K562 (cell line): ENCODE results near the gene ABHD10. TPM values are rescaled to one million over a fixed set of nuclear protein-coding genes. Genes with fewer than 3 reads are reported as not detected.

ENCODE experiments used
- ATAC-seq: fragments of 200-7000 bp; cut with Tn5 transposase; 3 replicates; pipeline ENCODE4 v1.9.1; 2020; ENCODE audit warnings: moderate library complexity
- BruUV-seq: library from RNA; stranded (reverse); fragments of 400-500 nt; replicated peaks from 2 replicates; lab custom pipeline; 2021; lab: Mats Ljungman, UMichigan
- CTCF ChIA-PET: fragments of 300-600 bp; formaldehyde crosslinking; extraction: SDS; loops from one replicate; lab custom pipeline; 2021; ENCODE audit warnings: low intra/inter-chr PET ratio; lab: Yijun Ruan, JAX
- POLR2A ChIA-PET: fragments of 300-600, 350-650 bp; sonication (Branson Sonifier 250); formaldehyde crosslinking; extraction: SDS; loops from one replicate; lab custom pipeline; 2021; ENCODE audit warnings: antibody characterized with exemption, inconsistent platforms; lab: Yijun Ruan, JAX
- DNase-seq, 4 experiments: peaks; one replicate each; pipeline versions ENCODE4 v3.0.0 to v3.0.0-alpha.2; 2011 to 2018; ENCODE audit warnings: low spot score in 3 of 4, mixed read lengths in 3 of 4; ENCODE audit errors: extremely low read depth in 1 of 4
- FAIRE-seq: peaks from 2 replicates; lab custom pipeline; 2011; peaks lifted over from hg19 to GRCh38; lab: Jason Lieb, UNC
- H2AFZ ChIP-seq: 2 replicates; pipeline ENCODE4 v1.6.0; 2011; ENCODE audit warnings: low read depth, low read length, control low read depth, inconsistent platforms
- H3K27ac ChIP-seq: fragments of 200-600 bp; 3 replicates; pipeline ENCODE4 v1.8.0; 2011; ENCODE audit warnings: low read depth, mild to moderate bottlenecking, control low read depth, inconsistent platforms, low read length, moderate library complexity, mixed read lengths; ENCODE audit errors: extremely low read depth
- H3K27me3 ChIP-seq, 2 experiments: fragments of 300-600 bp in 1 of 2; 2 replicates in 1 of 2; 3 replicates in 1 of 2; pipeline versions ENCODE4 v1.6.0 to v1.8.0; 2011; ENCODE audit warnings: inconsistent platforms in 2 of 2, low read length in 2 of 2, mild to moderate bottlenecking in 1 of 2, mixed read lengths in 1 of 2, moderate library complexity in 1 of 2; ENCODE audit not compliant: control insufficient read depth in 2 of 2, insufficient read depth in 2 of 2
- H3K36me3 ChIP-seq: fragments of 300-600 bp; 3 replicates; pipeline ENCODE4 v1.8.0; 2011; ENCODE audit warnings: mild to moderate bottlenecking, low read length, inconsistent platforms; ENCODE audit not compliant: control insufficient read depth, insufficient read depth
- H3K4me1 ChIP-seq, 2 experiments: fragments of 200-600 bp in 1 of 2; replicated peaks in 1 of 2; 2 replicates in 1 of 2; 3 replicates in 1 of 2; pipeline versions ENCODE4 v1.5.1 to v1.8.0; 2011; ENCODE audit warnings: inconsistent platforms in 2 of 2, low read length in 2 of 2, mild to moderate bottlenecking in 1 of 2, mixed read lengths in 1 of 2, moderate library complexity in 1 of 2; ENCODE audit not compliant: control insufficient read depth in 2 of 2, insufficient read depth in 2 of 2
- H3K4me2 ChIP-seq: 2 replicates; pipeline ENCODE4 v1.6.1; 2011; ENCODE audit warnings: low read length, control low read depth, inconsistent platforms, mixed read lengths; ENCODE audit not compliant: insufficient read depth
- H3K4me3 ChIP-seq: fragments of 200-600 bp; sonication (generic), shearing (Covaris generic); 2 replicates; pipeline ENCODE4 v1.5.1; 2016; ENCODE audit warnings: control low read depth, inconsistent platforms
- H3K79me2 ChIP-seq: fragments of 200-600 bp; 3 replicates; pipeline ENCODE4 v1.8.0; 2011; ENCODE audit warnings: low read length, inconsistent platforms; ENCODE audit not compliant: control insufficient read depth, insufficient read depth
- H3K9ac ChIP-seq, 2 experiments: 2 replicates each; pipeline versions ENCODE4 v1.6.0 to v1.6.1; 2011; ENCODE audit warnings: low read depth in 2 of 2, low read length in 2 of 2, control low read depth in 1 of 2, inconsistent platforms in 1 of 2, mild to moderate bottlenecking in 1 of 2, mixed read lengths in 1 of 2; ENCODE audit not compliant: insufficient read depth in 1 of 2
- H3K9me1 ChIP-seq: one replicate; pipeline ENCODE4 v1.6.0; 2011; ENCODE audit warnings: inconsistent platforms, mild to moderate bottlenecking, low read length, moderate library complexity; ENCODE audit not compliant: control insufficient read depth, insufficient read depth
- H3K9me3 ChIP-seq: replicated peaks from 2 replicates; pipeline ENCODE4 v1.5.1; 2011; ENCODE audit warnings: low read depth, low read length, inconsistent platforms; ENCODE audit not compliant: control insufficient read depth, insufficient read depth
- H4K20me1 ChIP-seq: replicated peaks from 2 replicates; pipeline ENCODE4 v1.6.1; 2011; ENCODE audit warnings: low read length, inconsistent platforms, mixed read lengths; ENCODE audit not compliant: control insufficient read depth, insufficient read depth
- GATAD2A ChIP-seq: fragments of 450-650 bp; IDR thresholded peaks from 2 replicates; pipeline ENCODE4 v1.6.1; 2017
- HCFC1 ChIP-seq: IDR thresholded peaks from 2 replicates; pipeline ENCODE4 v1.6.1; 2012; ENCODE audit warnings: low read depth, low read length, improper control_type of control experiment
- PURB ChIP-seq: sonication (generic); formaldehyde crosslinking; IDR thresholded peaks from 2 replicates; pipeline ENCODE4 v1.9.0; 2021; ENCODE audit warnings: low read depth, mild to moderate bottlenecking, missing genetic modification reagents
- in situ Hi-C: fragments of 300-500 bp; cut with MboI; formaldehyde crosslinking; loops from 4 replicates; pipeline ENCODE4 v1.15.0; 2018; ENCODE audit warnings: inconsistent platforms, mixed read lengths
- intact Hi-C: fragments of 100-400 bp; cut with micrococcal nuclease; formaldehyde crosslinking; loops from 2 replicates; pipeline ENCODE4 v1.14.2; 2022
- polyA plus RNA-seq, 8 experiments: library from polyadenylated mRNA; depleted of rRNA in 4 of 8; stranded (reverse) in 5 of 8; unstranded in 3 of 8; fragments of >200 nt; fragmentation: Nextera tagmentation in 2 of 8; fragmentation: Illumina TruSeq in 1 of 8; extraction: Ambion mirVana in 2 of 8; extraction: Trizol in 1 of 8; gene quantifications; 2 replicates each; pipeline versions ENCODE4 v1.2.1 to v1.2.3, GENCODE V29; 2011 to 2014; ENCODE audit warnings: inconsistent platforms in 1 of 8, missing spikeins in 1 of 8
- total RNA-seq, 7 experiments: library from RNA; depleted of rRNA in 6 of 7; stranded (reverse); fragments of >200 nt in 6 of 7; fragmentation: Illumina TruSeq in 2 of 7; extraction: Trizol in 2 of 7; gene quantifications; 2 replicates each; pipeline versions ENCODE4 v1.2.1 to v1.2.3, GENCODE V29; 2011 to 2021; ENCODE audit warnings: low replicate concordance in 1 of 7
- TF ChIP-seq, protein P1 (sequence below): fragments of 450-650 bp; IDR thresholded peaks from 2 replicates; pipeline ENCODE4 v1.7.0; 2016; ENCODE audit warnings: borderline replicate concordance
- TF ChIP-seq, protein P2 (sequence below), 2 experiments: fragments of 450-650 bp in 1 of 2; sonication (generic) in 1 of 2; formaldehyde crosslinking in 1 of 2; IDR thresholded peaks in 1 of 2; conservative IDR thresholded peaks in 1 of 2; 2 replicates each; pipeline versions ENCODE4 v1.6.1 to v1.8.1; 2016 to 2023; ENCODE audit warnings: mild to moderate bottlenecking in 2 of 2, moderate library complexity in 2 of 2, inconsistent platforms in 1 of 2, missing genetic modification reagents in 1 of 2

ABHD10 gene
- total and polyA plus RNA-seq, 9 of the 15 experiments (the other 6 are each of a cell fraction or from before 2014, with no cell fraction given) = 6.1 to 29.5 (median 11.5) TPM

- no peak for TF ChIP-seq PURB
- TF ChIP-seq, protein P1, sequence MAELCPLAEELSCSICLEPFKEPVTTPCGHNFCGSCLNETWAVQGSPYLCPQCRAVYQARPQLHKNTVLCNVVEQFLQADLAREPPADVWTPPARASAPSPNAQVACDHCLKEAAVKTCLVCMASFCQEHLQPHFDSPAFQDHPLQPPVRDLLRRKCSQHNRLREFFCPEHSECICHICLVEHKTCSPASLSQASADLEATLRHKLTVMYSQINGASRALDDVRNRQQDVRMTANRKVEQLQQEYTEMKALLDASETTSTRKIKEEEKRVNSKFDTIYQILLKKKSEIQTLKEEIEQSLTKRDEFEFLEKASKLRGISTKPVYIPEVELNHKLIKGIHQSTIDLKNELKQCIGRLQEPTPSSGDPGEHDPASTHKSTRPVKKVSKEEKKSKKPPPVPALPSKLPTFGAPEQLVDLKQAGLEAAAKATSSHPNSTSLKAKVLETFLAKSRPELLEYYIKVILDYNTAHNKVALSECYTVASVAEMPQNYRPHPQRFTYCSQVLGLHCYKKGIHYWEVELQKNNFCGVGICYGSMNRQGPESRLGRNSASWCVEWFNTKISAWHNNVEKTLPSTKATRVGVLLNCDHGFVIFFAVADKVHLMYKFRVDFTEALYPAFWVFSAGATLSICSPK = no peak
- TF ChIP-seq HCFC1 = no peak
Observed at GRCh38 chr3:111932946-111933345, 45.9 kb upstream of the ABHD10 start (continued).

DNA sequence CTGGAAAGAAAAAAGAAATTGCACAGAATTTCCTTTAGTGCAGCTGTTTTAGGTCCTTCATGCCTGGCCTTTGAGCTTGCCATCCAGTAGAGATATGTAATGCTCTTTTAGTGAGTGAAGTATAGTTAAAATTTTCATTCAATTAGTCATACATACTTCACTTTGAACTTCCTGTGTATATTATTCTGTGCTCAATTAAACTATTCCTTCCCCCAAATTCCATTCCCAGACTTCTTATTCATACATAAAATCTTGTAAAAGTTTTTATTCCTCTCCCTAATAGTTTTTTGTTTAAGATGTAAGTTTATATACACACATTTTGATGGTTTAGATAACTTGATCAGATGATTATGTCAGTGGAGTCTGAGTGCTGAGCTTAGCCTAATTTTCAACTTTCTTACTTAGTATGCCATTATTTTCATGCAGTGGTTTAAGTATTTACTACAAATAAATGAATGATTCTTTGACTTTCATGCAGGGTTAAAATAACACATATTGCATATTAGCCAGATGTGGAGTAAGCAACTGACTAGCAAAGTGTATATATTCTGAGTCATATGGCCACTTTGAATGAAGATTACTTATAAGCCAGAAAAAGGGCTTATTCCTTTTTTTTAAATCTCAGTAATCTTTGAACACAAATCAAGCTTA is 42.5 kb upstream of the ABHD10 start:
- no peaks in the 10 kb centered on the region for H3K9me1 ChIP-seq
- FAIRE-seq (no peak), DNase-seq (no peak), ATAC-seq (no peak)
- TF ChIP-seq, protein P2, sequence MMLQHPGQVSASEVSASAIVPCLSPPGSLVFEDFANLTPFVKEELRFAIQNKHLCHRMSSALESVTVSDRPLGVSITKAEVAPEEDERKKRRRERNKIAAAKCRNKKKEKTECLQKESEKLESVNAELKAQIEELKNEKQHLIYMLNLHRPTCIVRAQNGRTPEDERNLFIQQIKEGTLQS (IDR thresholded peaks at IDR 0.05) = no peak
- TF ChIP-seq, protein P2 (CRISPR knock-in tag; conservative IDR thresholded peaks at IDR 0.05) = no peak
- no peak for TF ChIP-seq GATAD2A
- H3K4me3 ChIP-seq = no peak overlapping the region
- no peak overlapping the region for H2AFZ ChIP-seq
- H3K79me2 ChIP-seq = no peaks in the 10 kb centered on the region
- H3K9me3 ChIP-seq = no peaks in the 10 kb centered on the region
- H3K27ac ChIP-seq = no peak overlapping the region
- POLR2A ChIA-PET = no interaction called here
- no peaks in the 10 kb centered on the region for H3K27me3 ChIP-seq
- BruUV-seq = no TSS peak
- CTCF ChIA-PET = no interaction called here
- H3K36me3 ChIP-seq = no peaks in the 10 kb centered on the region
- H4K20me1 ChIP-seq = no peaks in the 10 kb centered on the region
- in situ Hi-C loops = no loop called here
- no peaks in the 10 kb centered on the region for H3K4me1 ChIP-seq
- intact Hi-C loops = no loop called here
- H3K9ac ChIP-seq = no peak overlapping the region
- no peak overlapping the region for H3K4me2 ChIP-seq
